AG20443 (cell line): ENCODE data around the gene UBXN7.
"Not testable (repeated sequence)": the region's sequence is repeated elsewhere in the genome, so short reads cannot be mapped to it uniquely, and the experiment has no call there.

Experiments
- DNase-seq: peaks from one replicate; pipeline ENCODE4 v3.0.0; 2012; ENCODE audit warnings: low spot score, mixed read lengths

Gene UBXN7

GRCh38 chr3:196355668-196356067 is 76.6 kb downstream of the UBXN7 start:
- no peak for DNase-seq

GRCh38 chr3:196354132-196354531 is 78.1 kb downstream of the UBXN7 start:
- DNase-seq = no peak

GRCh38 chr3:196351541-196351940 is 80.7 kb downstream of the UBXN7 start:
- no peak for DNase-seq

- no peak for DNase-seq
These were observed 82.2 kb downstream of the UBXN7 start for GRCh38 chr3:196350067-196350466.

- DNase-seq = no peak
These were observed 83.5 kb downstream of the UBXN7 start for GRCh38 chr3:196348698-196349097.

DNA sequence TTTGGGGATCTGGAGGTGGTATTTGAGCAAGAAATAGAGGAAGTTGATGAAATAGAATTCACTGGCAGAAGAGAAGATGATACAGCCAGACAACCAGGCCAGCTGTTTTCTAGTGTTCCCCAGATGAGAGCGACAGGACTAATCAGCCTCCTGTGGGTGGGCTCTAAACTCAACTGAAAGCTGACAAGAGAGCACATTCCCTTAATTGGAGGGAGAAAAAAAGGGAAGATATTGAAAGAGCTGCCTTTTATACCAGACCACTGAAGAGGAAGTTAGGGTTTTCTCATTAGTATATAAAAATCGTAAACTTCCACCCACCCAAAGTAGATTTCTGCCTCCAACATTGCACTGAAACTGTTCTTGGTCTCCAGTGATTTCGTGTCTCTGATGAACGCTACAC is 87.6 kb downstream of the UBXN7 start:
- no peak for DNase-seq

DNA sequence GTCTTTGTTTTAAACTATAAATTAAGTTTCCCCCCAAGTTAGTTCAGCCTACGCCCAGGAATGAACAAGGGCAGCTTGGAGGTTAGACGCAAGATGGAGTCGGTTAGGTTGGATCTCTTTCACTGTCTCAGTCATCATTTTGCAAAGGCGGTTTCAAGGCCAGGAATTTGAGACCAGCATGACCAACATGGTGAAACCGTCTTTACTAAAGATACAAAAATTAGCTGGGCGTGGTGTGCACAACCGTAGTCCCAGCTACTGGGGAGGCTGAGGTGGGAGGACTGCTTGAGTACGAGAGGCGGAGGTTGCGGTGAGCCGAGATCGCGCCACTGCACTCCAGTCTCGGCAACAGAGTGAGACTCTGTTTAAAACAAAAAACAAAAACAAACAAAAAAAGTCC is 88.3 kb downstream of the UBXN7 start:
- not testable (repeated sequence) for DNase-seq

GRCh38 chr3:196341137-196341536 is 91.1 kb downstream of the UBXN7 start:
- peak; percentile 71 for DNase-seq

- no peak for DNase-seq
These were observed 91.8 kb downstream of the UBXN7 start for GRCh38 chr3:196340466-196340865.

DNA sequence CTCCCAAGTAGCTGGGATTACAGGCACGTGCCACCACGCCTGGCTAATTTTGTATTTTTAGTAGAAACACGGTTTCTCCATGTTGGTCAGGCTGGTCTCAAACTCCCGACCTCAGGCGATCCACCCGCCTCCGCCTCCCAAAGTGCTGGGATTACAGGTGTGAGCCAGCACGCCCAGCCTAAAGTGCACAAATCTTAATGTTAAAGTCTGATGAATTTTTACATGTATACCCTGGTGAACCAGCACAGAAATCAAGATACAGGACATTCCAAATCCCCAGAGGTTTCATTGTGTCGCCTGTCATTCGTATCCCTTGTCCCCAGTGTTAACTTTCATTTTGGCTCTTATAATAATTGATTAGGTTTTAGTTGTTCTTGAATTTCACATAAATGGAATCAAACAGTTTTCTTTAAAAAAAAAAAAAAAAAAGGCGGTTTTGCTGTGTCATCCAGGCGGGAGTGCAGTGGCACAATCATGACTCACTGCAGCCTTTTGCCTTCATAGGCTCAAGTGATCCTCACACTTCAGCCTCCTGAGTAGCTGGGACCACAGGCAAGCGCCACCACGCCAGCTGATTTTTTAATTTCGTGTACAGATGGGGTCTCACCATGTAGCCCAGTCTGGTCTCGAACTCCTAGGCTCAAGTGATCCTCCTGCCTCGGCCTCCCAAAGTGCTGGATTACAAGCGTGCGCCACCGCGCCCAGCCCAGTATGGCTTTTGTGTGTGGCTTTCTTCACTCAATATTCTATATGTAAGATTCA is 92.6 kb downstream of the UBXN7 start:
- DNase-seq = peak; percentile 39

DNA sequence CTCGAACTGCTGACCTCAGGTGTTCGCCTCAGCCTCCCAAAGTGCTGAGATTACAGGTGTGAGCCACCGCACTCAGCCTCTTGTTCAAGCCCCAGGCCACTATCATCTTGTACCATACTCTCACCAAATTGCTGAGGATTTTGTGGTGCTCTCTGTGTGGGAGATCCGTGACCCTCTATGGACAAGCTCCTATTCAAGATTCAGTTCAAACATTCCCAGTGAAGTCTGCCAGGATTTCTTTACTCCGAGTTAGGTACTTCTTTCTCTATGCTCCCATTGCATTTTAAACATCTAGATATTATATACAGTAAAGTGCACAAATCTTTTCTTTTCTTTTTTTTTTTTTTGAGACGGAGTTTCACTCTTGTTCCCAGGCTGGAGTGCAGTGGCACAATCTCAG is 93.2 kb downstream of the UBXN7 start:
- no peak for DNase-seq

GRCh38 chr3:196336319-196337145 is 95.7 kb downstream of the UBXN7 start:
- no peak for DNase-seq

- DNase-seq = no peak
These were observed 96.7 kb downstream of the UBXN7 start for GRCh38 chr3:196335503-196335948.

- no peak for DNase-seq
These were observed 97.2 kb downstream of the UBXN7 start for GRCh38 chr3:196334982-196335381.

DNA sequence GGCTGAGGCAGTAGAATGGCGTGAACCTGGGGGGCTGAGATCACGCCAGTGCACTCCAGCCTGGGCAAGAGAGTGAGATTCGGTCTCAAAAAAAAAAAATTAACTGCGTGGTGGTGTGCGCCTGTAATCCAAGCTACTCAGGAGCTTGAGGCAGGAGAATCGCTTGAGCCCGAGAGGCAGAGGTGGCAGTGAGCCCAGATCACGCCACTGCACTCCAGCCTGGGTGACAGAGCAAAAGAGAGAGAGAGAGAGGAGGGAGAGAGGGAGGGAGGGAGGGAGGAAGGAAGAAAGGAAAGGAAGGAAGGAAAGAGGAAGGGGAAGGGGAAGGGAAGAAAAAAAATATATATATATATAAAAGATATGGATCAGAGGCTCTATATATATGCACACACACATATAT is 100.1 kb downstream of the UBXN7 start:
- DNase-seq = no peak

DNA sequence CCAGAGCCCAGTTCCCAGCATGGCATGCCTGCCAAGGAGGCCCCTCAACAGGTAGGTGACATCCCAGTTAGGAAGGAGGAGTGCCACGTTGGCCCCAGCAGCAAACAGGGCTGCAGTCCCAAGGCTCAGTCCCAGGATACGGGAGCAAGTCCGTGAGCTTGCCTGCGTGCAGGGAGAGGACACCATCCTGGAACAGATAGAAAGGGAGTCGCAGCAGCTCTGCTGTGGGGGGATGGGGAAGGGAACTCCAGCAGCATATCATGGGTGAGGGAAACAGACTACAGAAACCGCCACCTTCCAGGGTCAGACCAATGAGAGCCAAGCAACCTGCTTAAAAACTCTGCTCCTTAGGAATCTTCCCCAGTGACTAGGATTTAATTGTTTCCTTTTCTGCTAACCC is 104.8 kb downstream of the UBXN7 start:
- peak; percentile 35 for DNase-seq

GRCh38 chr3:196326936-196327335 is 105.3 kb downstream of the UBXN7 start:
- no peak for DNase-seq

- peak; percentile 36 for DNase-seq
These were observed 108.5 kb downstream of the UBXN7 start for GRCh38 chr3:196323691-196324090.

- DNase-seq = no peak
These were observed 109.2 kb downstream of the UBXN7 start for GRCh38 chr3:196323016-196323415.

- no peak for DNase-seq
These were observed 111.1 kb downstream of the UBXN7 start for GRCh38 chr3:196321162-196321561.

DNA sequence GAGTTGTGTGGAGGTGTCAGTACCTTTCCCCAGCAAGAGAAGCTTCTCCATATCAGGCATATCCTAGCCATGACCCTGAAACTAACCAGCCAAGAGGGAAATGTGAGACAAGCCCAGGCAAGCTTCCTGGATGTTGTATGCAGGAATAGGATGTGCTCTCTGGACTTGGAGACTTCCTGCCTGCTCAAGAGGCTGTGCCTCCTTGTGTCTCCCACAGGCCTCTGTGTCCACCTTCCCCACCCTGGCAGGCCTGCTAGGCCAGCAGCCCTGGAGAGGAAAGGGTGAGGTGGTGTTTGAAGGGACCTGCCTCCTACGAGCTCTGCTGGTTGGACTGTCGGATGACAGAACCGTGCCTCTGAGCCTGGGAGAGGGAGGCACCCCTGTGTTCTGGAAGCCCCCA is 112.1 kb downstream of the UBXN7 start:
- no peak for DNase-seq

- peak; percentile 100 for DNase-seq
These were observed 114.3 kb downstream of the UBXN7 start, which contains the start of gene DYNLT2B for GRCh38 chr3:196317687-196318467. Gene DYNLT2B, minus strand, starts transcription at chr3:196318240. Its CDS starts 88 bp downstream, at chr3:196318152.
